Amniotic epithelial cell (primary cell): ENCODE results near the gene ACP4.
"Not testable (repeated sequence)": the region's sequence is repeated elsewhere in the genome, so short reads cannot be mapped to it uniquely, and the experiment has no call there.

ENCODE experiments used
- DNase-seq: peaks from one replicate; pipeline ENCODE4 v3.0.0-alpha.2; 2010; ENCODE audit warnings: low read depth

Gene ACP4

GRCh38 chr19:50777261-50777660 is 13.0 kb upstream of the ACP4 start:
- no peak for DNase-seq

DNA sequence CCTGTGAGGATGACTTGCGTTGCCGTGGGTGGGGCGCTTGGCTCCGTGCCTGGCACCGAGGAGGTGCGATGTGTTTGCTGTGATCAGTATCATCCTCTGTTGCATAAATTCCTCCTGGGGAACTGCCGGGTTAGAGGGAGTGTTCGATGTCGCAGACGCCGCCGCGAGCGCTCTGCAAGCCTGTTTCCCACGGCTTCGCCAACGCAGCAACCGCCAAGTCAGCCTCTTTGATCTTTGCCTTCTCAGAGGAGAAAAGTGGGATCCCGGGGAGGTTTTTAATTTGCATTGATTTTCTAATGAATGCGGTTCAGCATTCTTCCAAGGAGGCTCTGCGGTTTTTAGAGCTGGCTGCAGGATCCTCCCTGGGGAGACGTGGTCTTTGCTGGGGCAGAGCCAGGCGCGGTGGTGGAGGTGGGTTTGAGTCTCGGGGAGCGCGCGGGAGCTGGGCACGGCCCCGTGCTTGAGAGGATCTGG is 12.3 kb upstream of the ACP4 start:
- DNase-seq, result no peak

- no peak for DNase-seq
These were observed 11.2 kb upstream of the ACP4 start for GRCh38 chr19:50778906-50779430.

- no peak for DNase-seq
These were observed 10.4 kb upstream of the ACP4 start for GRCh38 chr19:50779504-50780457.

- no peak for DNase-seq
These were observed 9.3 kb upstream of the ACP4 start for GRCh38 chr19:50780753-50781435.

DNA sequence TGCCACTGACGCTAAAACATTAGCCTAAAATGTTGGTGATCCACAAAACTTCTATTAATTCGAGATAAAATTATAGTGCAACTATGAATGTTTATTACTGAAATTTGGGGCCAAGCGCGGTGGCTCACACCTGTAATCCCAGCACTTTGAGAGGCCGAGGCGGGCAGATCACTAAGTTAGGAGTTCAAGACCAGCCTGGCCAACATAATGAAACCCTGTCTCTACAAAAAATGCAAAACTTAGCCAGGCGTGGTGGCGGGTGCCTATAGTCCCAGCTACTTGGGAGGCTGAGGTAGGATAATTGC is 6.4 kb upstream of the ACP4 start:
- not testable (repeated sequence) for DNase-seq

DNA sequence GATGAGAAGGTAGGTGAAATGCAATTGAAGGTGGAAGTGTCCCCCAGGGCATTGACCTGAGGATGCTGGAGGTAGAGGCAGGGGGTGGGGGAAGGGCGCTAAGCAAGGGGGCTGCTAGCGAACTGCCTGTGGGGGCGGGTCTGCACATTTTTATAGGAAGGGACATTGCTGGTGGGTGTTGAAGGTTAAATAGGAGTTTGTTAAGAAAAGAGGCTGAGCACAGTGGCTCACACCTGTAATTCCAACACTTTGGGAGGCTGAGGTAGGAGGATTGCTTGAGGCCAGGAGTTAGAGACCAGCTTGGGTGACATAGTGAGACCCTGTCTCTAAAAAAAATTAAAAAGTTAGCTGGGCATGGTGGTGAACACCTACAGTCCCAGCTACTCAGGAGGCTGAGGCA is 5.5 kb upstream of the ACP4 start:
- no peak for DNase-seq

DNA sequence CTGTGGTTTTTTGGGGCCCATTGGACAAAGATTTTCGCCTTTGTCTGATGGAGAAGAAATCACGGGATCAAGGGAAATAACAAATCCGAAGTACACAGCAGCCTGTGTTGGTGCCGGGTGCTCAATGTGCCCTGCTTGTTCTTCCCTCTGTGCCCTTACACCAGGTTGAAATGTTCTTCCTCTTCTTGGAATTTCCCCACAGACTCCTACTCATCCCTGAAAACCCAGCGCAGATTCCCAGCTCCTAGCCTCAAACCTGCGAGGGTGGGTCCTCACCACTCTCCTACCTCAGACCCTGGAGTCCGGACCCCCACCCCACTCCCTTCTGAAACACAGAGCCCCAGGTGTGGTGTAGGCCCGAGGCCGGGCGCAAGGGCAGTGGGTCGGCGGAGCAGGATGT is 4.9 kb upstream of the ACP4 start:
- no peak for DNase-seq

GRCh38 chr19:50790922-50791467 is 780 bp downstream of the ACP4 start:
- no peak for DNase-seq

DNA sequence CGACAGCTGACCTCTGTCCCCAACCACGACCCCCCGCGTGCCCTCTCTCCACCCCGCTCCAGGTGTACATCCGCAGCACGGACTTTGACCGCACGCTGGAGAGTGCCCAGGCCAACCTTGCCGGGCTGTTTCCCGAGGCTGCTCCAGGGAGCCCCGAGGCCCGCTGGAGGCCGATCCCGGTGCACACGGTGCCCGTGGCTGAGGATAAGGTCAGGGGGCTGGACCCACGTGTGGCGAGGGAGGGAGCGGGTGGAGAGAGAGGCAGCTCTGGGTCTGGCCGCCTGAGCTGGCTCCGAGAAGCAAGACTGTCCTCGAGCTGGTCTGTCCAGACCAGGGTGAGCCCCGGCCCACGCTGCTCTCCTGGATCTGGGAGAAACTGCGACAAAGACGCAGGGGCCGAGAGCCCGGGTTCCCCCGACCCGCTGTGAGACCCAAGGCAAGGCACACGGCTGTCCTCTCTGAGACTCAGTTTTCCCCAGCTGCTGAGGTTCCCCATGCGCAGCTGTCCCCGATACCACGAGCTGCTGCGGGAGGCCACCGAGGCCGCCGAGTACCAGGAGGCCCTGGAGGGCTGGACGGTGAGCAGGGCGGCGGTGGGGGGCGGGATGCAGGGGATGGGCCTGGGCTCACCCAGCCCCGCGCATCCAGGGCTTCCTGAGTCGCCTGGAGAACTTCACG is 1.5 kb downstream of the ACP4 start:
- no peak for DNase-seq

- DNase-seq, result no peak
These were observed 2.3 kb downstream of the ACP4 start for GRCh38 chr19:50792272-50793250.

DNA sequence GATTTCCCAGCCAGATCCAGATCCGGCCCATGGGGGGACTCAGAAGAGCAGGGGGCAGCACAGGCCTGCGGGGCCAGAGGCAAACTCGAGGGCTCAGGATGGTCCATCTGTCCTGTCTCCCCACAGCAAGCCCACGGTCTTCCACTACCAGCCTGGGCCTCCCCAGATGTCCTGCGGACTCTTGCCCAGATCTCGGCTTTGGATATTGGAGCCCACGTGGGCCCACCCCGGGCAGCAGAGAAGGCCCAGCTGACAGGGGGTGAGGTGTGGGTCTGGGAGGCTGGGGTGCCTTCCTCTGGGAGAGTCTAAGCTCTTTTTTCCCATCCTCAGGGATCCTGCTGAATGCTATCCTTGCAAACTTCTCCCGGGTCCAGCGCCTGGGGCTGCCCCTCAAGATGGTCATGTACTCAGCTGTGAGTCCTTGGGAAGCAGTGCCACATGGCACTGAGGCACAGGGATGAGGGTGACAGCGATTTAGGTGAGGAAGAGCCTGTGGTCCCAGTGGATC is 3.4 kb downstream of the ACP4 start:
- DNase-seq, result no peak

- no peak for DNase-seq
These were observed 4.1 kb downstream of the ACP4 start for GRCh38 chr19:50794074-50794875.

DNA sequence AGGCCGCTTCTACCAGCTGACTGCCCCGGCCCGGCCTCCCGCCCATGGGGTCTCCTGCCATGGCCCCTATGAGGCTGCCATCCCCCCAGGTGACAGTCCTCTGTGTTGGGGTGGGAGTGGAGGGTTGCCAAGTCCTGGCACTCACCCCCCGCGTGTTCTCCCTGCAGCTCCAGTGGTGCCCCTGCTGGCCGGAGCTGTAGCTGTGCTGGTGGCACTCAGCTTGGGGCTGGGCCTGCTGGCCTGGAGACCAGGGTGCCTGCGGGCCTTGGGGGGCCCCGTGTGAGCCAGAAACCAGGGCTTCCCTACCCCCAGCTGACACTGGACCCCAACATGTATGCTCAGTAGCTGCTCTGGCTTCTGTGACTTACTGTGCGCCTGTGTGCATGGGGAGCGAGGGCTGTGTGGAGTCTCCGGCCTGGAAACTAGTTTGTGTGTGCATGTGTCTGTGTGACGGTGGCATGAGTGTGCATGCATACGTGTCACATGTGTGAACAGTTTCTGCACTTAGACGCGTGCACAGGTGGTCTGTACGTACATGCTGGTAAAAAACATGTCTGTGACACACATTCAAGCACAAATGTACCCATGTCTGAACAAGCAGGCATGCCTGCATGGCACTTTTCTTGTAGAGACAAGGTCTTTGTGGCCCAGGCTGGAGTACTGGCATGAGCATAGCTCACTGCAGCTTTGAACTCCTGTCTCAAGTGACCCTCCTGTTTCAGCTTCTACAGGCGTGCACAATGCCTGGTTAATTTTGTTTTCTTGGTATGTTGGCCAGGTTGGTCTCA is 4.9 kb downstream of the ACP4 start:
- no peak for DNase-seq

- DNase-seq, result no peak
These were observed 5.5 kb downstream of the ACP4 start for GRCh38 chr19:50795664-50796073.

- no peak for DNase-seq
These were observed 6.0 kb downstream of the ACP4 start for GRCh38 chr19:50796128-50796633.

DNA sequence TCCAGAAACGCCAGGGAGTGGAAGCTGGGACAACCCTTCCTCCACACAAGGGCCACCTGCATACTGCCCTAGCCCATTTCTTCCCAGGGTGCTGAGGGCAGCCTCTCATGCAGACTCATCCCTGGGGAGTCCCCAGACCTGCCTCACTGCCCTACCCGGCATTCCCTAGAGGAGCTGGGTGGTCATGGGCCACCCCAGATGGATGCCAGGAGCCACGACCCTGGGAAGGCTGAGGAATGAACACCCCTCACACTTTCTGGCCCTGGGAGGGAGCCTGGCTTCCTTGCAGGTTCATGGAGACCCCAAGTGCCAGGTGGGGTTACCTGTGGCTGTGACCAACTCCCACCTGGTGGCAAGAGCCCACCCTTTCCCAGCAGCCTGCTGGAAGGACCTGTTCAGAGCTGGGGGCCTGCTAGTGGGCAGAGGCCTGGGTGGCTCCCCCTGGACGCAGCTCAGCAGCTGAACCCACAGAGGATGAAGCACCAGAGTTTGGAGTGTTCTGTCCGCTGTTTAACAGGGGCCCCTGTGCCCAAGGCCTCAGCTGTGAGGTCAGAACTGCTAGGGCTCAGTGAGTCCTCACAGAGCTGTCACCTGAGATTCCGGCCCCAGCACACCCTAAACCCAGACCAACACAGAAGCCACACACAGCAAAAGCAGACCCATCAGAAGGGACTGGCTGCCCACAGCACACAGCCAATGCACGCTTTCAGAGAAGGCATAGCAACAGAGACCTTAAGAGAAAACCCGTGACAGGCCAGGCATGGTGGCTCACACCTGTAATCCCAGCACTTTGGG is 6.6 kb downstream of the ACP4 start:
- no peak for DNase-seq

GRCh38 chr19:50797429-50797780 is 7.2 kb downstream of the ACP4 start:
- DNase-seq, result no peak
